A549 (cell line): Measurements from ENCODE around the gene CTR9. TPM values are rescaled to one million over a fixed set of nuclear protein-coding genes. Genes with fewer than 3 reads are reported as not detected.

Source experiments
- ATAC-seq, 2 experiments: fragments of 200-7000 bp in 1 of 2; fragments of >200 bp in 1 of 2; cut with Nextera tagmentation in 1 of 2; cut with Tn5 transposase in 1 of 2; 3 replicates each; pipeline versions ENCODE4 v1.8.0 to v1.9.1; 2018 to 2020; ENCODE audit warnings: mild to moderate bottlenecking in 1 of 2, moderate library complexity in 1 of 2
- CTCF ChIA-PET: fragments of 300-600 bp; sonication (Branson Sonifier 250); formaldehyde crosslinking; extraction: SDS; loops from one replicate; lab custom pipeline; 2021; ENCODE audit warnings: antibody characterized with exemption, inconsistent platforms; lab: Yijun Ruan, JAX
- POLR2A ChIA-PET: fragments of 350-600 bp; formaldehyde crosslinking; extraction: SDS; loops from one replicate; lab custom pipeline; 2021; ENCODE audit warnings: antibody characterized with exemption, inconsistent platforms; lab: Yijun Ruan, JAX
- DNase-seq, 2 experiments: peaks; one replicate each; pipeline versions ENCODE4 v3.0.0 to v3.0.0-alpha.2; 2011 to 2016; ENCODE audit warnings: low read depth in 1 of 2, low spot score in 1 of 2
- FAIRE-seq: peaks from 2 replicates; lab custom pipeline; 2011; peaks lifted over from hg19 to GRCh38; lab: Jason Lieb, UNC
- H3K27ac ChIP-seq, 2 experiments: fragments of >200 bp; sonication (Bioruptor Twin); formaldehyde crosslinking; 3 replicates each; pipeline ENCODE4 v1.5.1; 2016 to 2017
- H3K4me1 ChIP-seq: fragments of >200 bp; sonication (Bioruptor Twin); formaldehyde crosslinking; 3 replicates; pipeline ENCODE4 v1.6.1; 2016
- H3K4me2 ChIP-seq: fragments of >200 bp; sonication (Bioruptor Twin); formaldehyde crosslinking; 3 replicates; pipeline ENCODE4 v1.6.1; 2016
- H3K4me3 ChIP-seq: fragments of >200 bp; sonication (Bioruptor Twin); formaldehyde crosslinking; 3 replicates; pipeline ENCODE4 v1.5.1; 2016
- H3K9me3 ChIP-seq: fragments of >200 bp; sonication (Bioruptor Twin); formaldehyde crosslinking; 3 replicates; pipeline ENCODE4 v1.6.1; 2016
- BHLHE40 ChIP-seq: IDR thresholded peaks from 2 replicates; pipeline ENCODE4 v1.6.1; 2012; ENCODE audit warnings: low read depth, low read length, inconsistent platforms
- CBX2 ChIP-seq: fragments of 200-600 bp; sonication (generic); IDR thresholded peaks from 2 replicates; pipeline ENCODE4 v1.6.1; 2016; ENCODE audit warnings: low read depth, mild to moderate bottlenecking, borderline replicate concordance
- CBX8 ChIP-seq: fragments of 200-600 bp; sonication (generic); IDR thresholded peaks from 2 replicates; pipeline ENCODE4 v1.6.1; 2016
- CEBPB ChIP-seq, 2 experiments: fragments of >200 bp in 1 of 2; sonication (Bioruptor Twin) in 1 of 2; formaldehyde crosslinking in 1 of 2; IDR thresholded peaks; 2 replicates each; pipeline ENCODE4 v1.6.1; 2012 to 2016
- E2F6 ChIP-seq: IDR thresholded peaks from 2 replicates; pipeline ENCODE4 v1.6.1; 2012; ENCODE audit warnings: low read depth, borderline replicate concordance
- EP300 ChIP-seq, 2 experiments: fragments of >200 bp; sonication (Bioruptor Twin); formaldehyde crosslinking; IDR thresholded peaks; 2 replicates in 1 of 2; 3 replicates in 1 of 2; pipeline ENCODE4 v1.6.1; 2016 to 2017
- ESRRA ChIP-seq: fragments of 150-350 bp; IDR thresholded peaks from 2 replicates; pipeline ENCODE4 v1.6.1; 2014; ENCODE audit warnings: mild to moderate bottlenecking, low read length, borderline replicate concordance
- FOSB ChIP-seq: fragments of 250-450 bp; sonication (Bioruptor Pico); IDR thresholded peaks from 2 replicates; pipeline ENCODE4 v1.5.0; 2020; ENCODE audit warnings: mild to moderate bottlenecking, moderate library complexity
- HES2 ChIP-seq: fragments of >200 bp; sonication (Bioruptor Twin); formaldehyde crosslinking; IDR thresholded peaks from 2 replicates; pipeline ENCODE4 v1.6.1; 2016
- HOXA7 ChIP-seq: fragments of 250-450 bp; sonication (Bioruptor Pico); IDR thresholded peaks from 2 replicates; pipeline ENCODE4 v1.5.0; 2020; ENCODE audit warnings: mild to moderate bottlenecking, moderate library complexity
- HOXB5 ChIP-seq: fragments of 250-450 bp; sonication (Bioruptor Pico); IDR thresholded peaks from 2 replicates; pipeline ENCODE4 v1.5.0; 2020; ENCODE audit warnings: mild to moderate bottlenecking, moderate library complexity
- JUN ChIP-seq, 2 experiments: fragments of >200 bp; sonication (Bioruptor Twin); formaldehyde crosslinking; IDR thresholded peaks; 2 replicates in 1 of 2; 3 replicates in 1 of 2; pipeline ENCODE4 v1.6.1; 2016 to 2017
- MAFK ChIP-seq: fragments of 450-650 bp; IDR thresholded peaks from 2 replicates; pipeline ENCODE4 v1.6.1; 2014; ENCODE audit not compliant: partially characterized antibody
- MYC ChIP-seq: IDR thresholded peaks from 2 replicates; pipeline ENCODE4 v1.6.1; 2012; ENCODE audit warnings: mild to moderate bottlenecking, inconsistent platforms, low read length, improper control_type of control experiment, borderline replicate concordance
- NFE2L2 ChIP-seq: fragments of 150-350 bp; conservative IDR thresholded peaks from 2 replicates; pipeline ENCODE4 v1.6.1; 2014; ENCODE audit warnings: low read length
- PHF8 ChIP-seq: fragments of 200-600 bp; sonication (generic); IDR thresholded peaks from 2 replicates; pipeline ENCODE4 v1.6.1; 2016; ENCODE audit warnings: low read depth, mild to moderate bottlenecking, antibody characterized with exemption, moderate library complexity, borderline replicate concordance
- POLR2A ChIP-seq: IDR thresholded peaks from 2 replicates; pipeline ENCODE4 v1.6.1; 2012; ENCODE audit warnings: mild to moderate bottlenecking, low read length
- POLR2AphosphoS2 ChIP-seq: conservative IDR thresholded peaks from 2 replicates; pipeline ENCODE4 v1.6.1; 2012; ENCODE audit warnings: low read length, improper control_type of control experiment, inconsistent platforms
- RARB ChIP-seq: fragments of 250-450 bp; sonication (Bioruptor Pico); IDR thresholded peaks from 2 replicates; pipeline ENCODE4 v1.8.0; 2021; ENCODE audit warnings: mild to moderate bottlenecking, moderate library complexity
- SMC3 ChIP-seq: fragments of >200 bp; sonication (Bioruptor Twin); formaldehyde crosslinking; IDR thresholded peaks from 3 replicates; pipeline ENCODE4 v1.6.1; 2018; ENCODE audit warnings: inconsistent platforms
- SREBF2 ChIP-seq: fragments of 450-650 bp; IDR thresholded peaks from 2 replicates; pipeline ENCODE4 v1.6.1; 2014; ENCODE audit warnings: mild to moderate bottlenecking, moderate library complexity
- TFCP2L1 ChIP-seq: fragments of 250-450 bp; sonication (Bioruptor Pico); IDR thresholded peaks from 2 replicates; pipeline ENCODE4 v1.5.0; 2021; ENCODE audit warnings: mild to moderate bottlenecking
- TP53 ChIP-seq: fragments of 250-450 bp; sonication (Bioruptor Pico); IDR thresholded peaks from 2 replicates; pipeline ENCODE4 v1.5.0; 2021; ENCODE audit warnings: mild to moderate bottlenecking, moderate library complexity
- ZC3H11A ChIP-seq: fragments of 450-650 bp; IDR thresholded peaks from 2 replicates; pipeline ENCODE4 v1.6.1; 2014; ENCODE audit warnings: antibody characterized with exemption, mild to moderate bottlenecking
- ZFP36 ChIP-seq: fragments of 450-650 bp; IDR thresholded peaks from 2 replicates; pipeline ENCODE4 v1.6.1; 2014; ENCODE audit warnings: borderline replicate concordance; ENCODE audit not compliant: partially characterized antibody
- ZNF302 ChIP-seq: fragments of 250-450 bp; sonication (Bioruptor Pico); IDR thresholded peaks from 2 replicates; pipeline ENCODE4 v1.9.0; 2021; ENCODE audit warnings: inconsistent platforms, mild to moderate bottlenecking, moderate library complexity
- ZSCAN20 ChIP-seq: fragments of 250-450 bp; sonication (Bioruptor Pico); IDR thresholded peaks from 2 replicates; pipeline ENCODE4 v1.8.0; 2022; ENCODE audit warnings: mild to moderate bottlenecking, moderate library complexity
- WGBS: methylation state at CpG from one replicate; pipeline ENCODE4 v1.1.6; 2017; ENCODE audit errors: missing lambda C conversion rate; 5-methylcytosine and 5-hydroxymethylcytosine counted together
- polyA plus RNA-seq, 4 experiments: library from polyadenylated mRNA; depleted of rRNA in 3 of 4; stranded (reverse); fragments of >200 nt; fragmentation: RNase III in 1 of 4; extraction: RNeasy Plus Mini Kit Qiagen cat#74134 plus additional on column Dnase treatment in 1 of 4; gene quantifications; 2 replicates in 3 of 4; 3 replicates in 1 of 4; pipeline ENCODE4 v1.2.3, GENCODE V29; 2011 to 2017
- TF ChIP-seq, protein P1 (sequence below): fragments of 250-450 bp; sonication (Bioruptor Pico); IDR thresholded peaks from 2 replicates; pipeline ENCODE4 v1.5.0; 2020; ENCODE audit warnings: low read depth, mild to moderate bottlenecking, moderate library complexity
- TF ChIP-seq, protein P2 (sequence below): fragments of >200 bp; sonication (Bioruptor Twin); formaldehyde crosslinking; IDR thresholded peaks from 3 replicates; pipeline ENCODE4 v1.5.1; 2016
- TF ChIP-seq, protein P3 (sequence below): fragments of 200-600 bp; sonication (generic); IDR thresholded peaks from 2 replicates; pipeline ENCODE4 v1.6.1; 2016; ENCODE audit warnings: antibody characterized with exemption, mild to moderate bottlenecking, moderate library complexity
- TF ChIP-seq, protein P4 (sequence below): IDR thresholded peaks from 2 replicates; pipeline ENCODE4 v1.6.1; 2012

The CTR9 gene
- polyA plus RNA-seq, 2 of the 4 experiments (the other 2 are of a cell fraction) = 24.8 to 35.0 TPM

GRCh38 chr11:10774811-10775210 lies 23.8 kb downstream of the CTR9 start:
- Histone ChIP-seq H3K4me2 (no peak overlapping the region), H3K9me3 (no peaks in the 10 kb centered on the region), H3K4me1 (no peaks in the 10 kb centered on the region), H3K27ac (no peak overlapping the region), H3K4me3 (no peak overlapping the region)
- no peak for DNase-seq
- ChIA-PET POLR2A (no interaction called here), CTCF (interaction anchor here (1.1 to 1.8 kb wide), 2 partner anchors 16 to 1013 kb away, joined by 3 to 4 read pairs; no protein-coding TSS in a partner anchor)
- ATAC-seq = no peak
- WGBS = 89% methylated on average over 2 of the region's 2 CpGs
- no peak for TF ChIP-seq HOXB5
- no peak for TF ChIP-seq ZFP36
- no peak for TF ChIP-seq HES2
- TF ChIP-seq CBX2 = no peak
- TF ChIP-seq RARB (CRISPR knock-in tag) = no peak
- no peak for TF ChIP-seq CBX8
- no peak for TF ChIP-seq TP53
- no peak for TF ChIP-seq HOXA7 (CRISPR knock-in tag)
- TF ChIP-seq MYC = no peak
- no peak for TF ChIP-seq ZSCAN20
- no peak for TF ChIP-seq ZNF302 (CRISPR knock-in tag)
- TF ChIP-seq SREBF2 = no peak
- TF ChIP-seq SMC3 = no peak
- no peak for TF ChIP-seq ESRRA
- TF ChIP-seq POLR2A = no peak
- TF ChIP-seq MAFK = no peak
- no peak for FAIRE-seq

GRCh38 chr11:10777393-10777793 lies 26.3 kb downstream of the CTR9 start:
- ATAC-seq (no peak), FAIRE-seq (no peak)

DNA sequence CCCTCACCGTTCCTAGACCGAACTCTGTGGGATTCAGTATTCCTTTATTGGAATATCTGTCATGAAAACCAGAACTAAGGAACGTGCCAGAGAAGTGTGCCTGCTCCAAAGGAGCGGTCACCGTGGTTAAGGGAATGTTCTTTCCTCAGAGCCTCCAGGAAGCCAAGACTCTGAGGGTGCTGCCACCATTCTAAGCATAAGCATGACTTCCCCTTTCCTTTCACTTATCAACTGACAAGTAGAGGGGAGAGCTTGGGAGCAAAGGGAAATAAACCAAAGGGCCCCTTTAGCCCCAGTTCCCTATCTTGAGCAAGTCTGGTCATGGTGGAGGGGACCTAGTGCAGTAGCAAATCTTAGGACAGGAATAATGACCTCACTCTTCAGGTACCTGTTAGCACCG lies 26.8 kb downstream of the CTR9 start:
- POLR2A ChIA-PET = no interaction called here
- ATAC-seq = no peak

More at GRCh38 chr11:10777393-10777793, 26.3 kb downstream of the CTR9 start:
- no peaks in the 10 kb centered on the region for H3K9me3 ChIP-seq
- POLR2A ChIA-PET = no interaction called here
- TF ChIP-seq POLR2AphosphoS2 = no peak
- TF ChIP-seq CEBPB (IDR thresholded peaks at IDR 0.05) = no peak
- no peak for TF ChIP-seq EP300 (IDR thresholded peaks at IDR 0.05)
- TF ChIP-seq ZSCAN20 = no peak
- TF ChIP-seq ZNF302 (CRISPR knock-in tag) = no peak
- no peak for TF ChIP-seq ZC3H11A
- no peak for TF ChIP-seq BHLHE40
- TF ChIP-seq CBX2 = no peak
- no peak for TF ChIP-seq PHF8
- TF ChIP-seq MYC = no peak
- TF ChIP-seq JUN (IDR thresholded peaks at IDR 0.05) = no peak
- TF ChIP-seq, protein P1, sequence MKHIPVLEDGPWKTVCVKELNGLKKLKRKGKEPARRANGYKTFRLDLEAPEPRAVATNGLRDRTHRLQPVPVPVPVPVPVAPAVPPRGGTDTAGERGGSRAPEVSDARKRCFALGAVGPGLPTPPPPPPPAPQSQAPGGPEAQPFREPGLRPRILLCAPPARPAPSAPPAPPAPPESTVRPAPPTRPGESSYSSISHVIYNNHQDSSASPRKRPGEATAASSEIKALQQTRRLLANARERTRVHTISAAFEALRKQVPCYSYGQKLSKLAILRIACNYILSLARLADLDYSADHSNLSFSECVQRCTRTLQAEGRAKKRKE (CRISPR knock-in tag) = no peak
- no peak overlapping the region for H3K4me2 ChIP-seq
- H3K4me1 ChIP-seq = no peaks in the 10 kb centered on the region
- CTCF ChIA-PET = interaction anchor here (0.7 kb wide), 1 partner anchor 237 kb away, joined by 3 read pairs; the partner anchor contains the start of gene RNF141
- DNase-seq = no peak
- H3K27ac ChIP-seq = no peak overlapping the region
- whole genome bisulfite sequencing = 91% methylated on average over 3 of the region's 3 CpGs
- H3K4me3 ChIP-seq = no peak overlapping the region

More for the DNA sequence above, 26.8 kb downstream of the CTR9 start:
- DNase-seq (no peak), FAIRE-seq (no peak)
- CTCF ChIA-PET = interaction anchor here (0.6 to 0.7 kb wide), 2 partner anchors 237 to 245 kb away, joined by 3 read pairs; partner anchors contain the start of gene RNF141
- H3K4me2 ChIP-seq = no peak overlapping the region
- 82% methylated on average over 6 of the region's 6 CpGs for WGBS
- H3K4me1 ChIP-seq = no peaks in the 10 kb centered on the region
- TF ChIP-seq POLR2A = no peak
- TF ChIP-seq SMC3 = no peak
- TF ChIP-seq NFE2L2 = no peak
- TF ChIP-seq ESRRA = no peak
- TF ChIP-seq, protein P2, sequence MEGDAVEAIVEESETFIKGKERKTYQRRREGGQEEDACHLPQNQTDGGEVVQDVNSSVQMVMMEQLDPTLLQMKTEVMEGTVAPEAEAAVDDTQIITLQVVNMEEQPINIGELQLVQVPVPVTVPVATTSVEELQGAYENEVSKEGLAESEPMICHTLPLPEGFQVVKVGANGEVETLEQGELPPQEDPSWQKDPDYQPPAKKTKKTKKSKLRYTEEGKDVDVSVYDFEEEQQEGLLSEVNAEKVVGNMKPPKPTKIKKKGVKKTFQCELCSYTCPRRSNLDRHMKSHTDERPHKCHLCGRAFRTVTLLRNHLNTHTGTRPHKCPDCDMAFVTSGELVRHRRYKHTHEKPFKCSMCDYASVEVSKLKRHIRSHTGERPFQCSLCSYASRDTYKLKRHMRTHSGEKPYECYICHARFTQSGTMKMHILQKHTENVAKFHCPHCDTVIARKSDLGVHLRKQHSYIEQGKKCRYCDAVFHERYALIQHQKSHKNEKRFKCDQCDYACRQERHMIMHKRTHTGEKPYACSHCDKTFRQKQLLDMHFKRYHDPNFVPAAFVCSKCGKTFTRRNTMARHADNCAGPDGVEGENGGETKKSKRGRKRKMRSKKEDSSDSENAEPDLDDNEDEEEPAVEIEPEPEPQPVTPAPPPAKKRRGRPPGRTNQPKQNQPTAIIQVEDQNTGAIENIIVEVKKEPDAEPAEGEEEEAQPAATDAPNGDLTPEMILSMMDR = no peak
- TF ChIP-seq EP300 (IDR thresholded peaks at IDR 0.05) = no peak
- TF ChIP-seq, protein P3, sequence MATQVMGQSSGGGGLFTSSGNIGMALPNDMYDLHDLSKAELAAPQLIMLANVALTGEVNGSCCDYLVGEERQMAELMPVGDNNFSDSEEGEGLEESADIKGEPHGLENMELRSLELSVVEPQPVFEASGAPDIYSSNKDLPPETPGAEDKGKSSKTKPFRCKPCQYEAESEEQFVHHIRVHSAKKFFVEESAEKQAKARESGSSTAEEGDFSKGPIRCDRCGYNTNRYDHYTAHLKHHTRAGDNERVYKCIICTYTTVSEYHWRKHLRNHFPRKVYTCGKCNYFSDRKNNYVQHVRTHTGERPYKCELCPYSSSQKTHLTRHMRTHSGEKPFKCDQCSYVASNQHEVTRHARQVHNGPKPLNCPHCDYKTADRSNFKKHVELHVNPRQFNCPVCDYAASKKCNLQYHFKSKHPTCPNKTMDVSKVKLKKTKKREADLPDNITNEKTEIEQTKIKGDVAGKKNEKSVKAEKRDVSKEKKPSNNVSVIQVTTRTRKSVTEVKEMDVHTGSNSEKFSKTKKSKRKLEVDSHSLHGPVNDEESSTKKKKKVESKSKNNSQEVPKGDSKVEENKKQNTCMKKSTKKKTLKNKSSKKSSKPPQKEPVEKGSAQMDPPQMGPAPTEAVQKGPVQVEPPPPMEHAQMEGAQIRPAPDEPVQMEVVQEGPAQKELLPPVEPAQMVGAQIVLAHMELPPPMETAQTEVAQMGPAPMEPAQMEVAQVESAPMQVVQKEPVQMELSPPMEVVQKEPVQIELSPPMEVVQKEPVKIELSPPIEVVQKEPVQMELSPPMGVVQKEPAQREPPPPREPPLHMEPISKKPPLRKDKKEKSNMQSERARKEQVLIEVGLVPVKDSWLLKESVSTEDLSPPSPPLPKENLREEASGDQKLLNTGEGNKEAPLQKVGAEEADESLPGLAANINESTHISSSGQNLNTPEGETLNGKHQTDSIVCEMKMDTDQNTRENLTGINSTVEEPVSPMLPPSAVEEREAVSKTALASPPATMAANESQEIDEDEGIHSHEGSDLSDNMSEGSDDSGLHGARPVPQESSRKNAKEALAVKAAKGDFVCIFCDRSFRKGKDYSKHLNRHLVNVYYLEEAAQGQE = no peak
- no peak for TF ChIP-seq E2F6
- TF ChIP-seq HES2 = no peak
- no peak for TF ChIP-seq TFCP2L1
- no peak for TF ChIP-seq FOSB
- TF ChIP-seq, protein P4, sequence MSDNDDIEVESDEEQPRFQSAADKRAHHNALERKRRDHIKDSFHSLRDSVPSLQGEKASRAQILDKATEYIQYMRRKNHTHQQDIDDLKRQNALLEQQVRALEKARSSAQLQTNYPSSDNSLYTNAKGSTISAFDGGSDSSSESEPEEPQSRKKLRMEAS = no peak
- TF ChIP-seq ZNF302 (CRISPR knock-in tag) = no peak
- TF ChIP-seq, all 56 proteins: peak for 0
- no peaks in the 10 kb centered on the region for H3K9me3 ChIP-seq
- H3K4me3 ChIP-seq = no peak overlapping the region
- H3K27ac ChIP-seq = no peak overlapping the region
